ENCODE data around the gene CCDC57. TPM values are rescaled to one million over a fixed set of nuclear protein-coding genes. Genes with fewer than 3 reads are reported as not detected.

CCDC57 gene
- total RNA-seq, 2 donors from 2014 or later: 19.4 to 58.1 TPM

DNA sequence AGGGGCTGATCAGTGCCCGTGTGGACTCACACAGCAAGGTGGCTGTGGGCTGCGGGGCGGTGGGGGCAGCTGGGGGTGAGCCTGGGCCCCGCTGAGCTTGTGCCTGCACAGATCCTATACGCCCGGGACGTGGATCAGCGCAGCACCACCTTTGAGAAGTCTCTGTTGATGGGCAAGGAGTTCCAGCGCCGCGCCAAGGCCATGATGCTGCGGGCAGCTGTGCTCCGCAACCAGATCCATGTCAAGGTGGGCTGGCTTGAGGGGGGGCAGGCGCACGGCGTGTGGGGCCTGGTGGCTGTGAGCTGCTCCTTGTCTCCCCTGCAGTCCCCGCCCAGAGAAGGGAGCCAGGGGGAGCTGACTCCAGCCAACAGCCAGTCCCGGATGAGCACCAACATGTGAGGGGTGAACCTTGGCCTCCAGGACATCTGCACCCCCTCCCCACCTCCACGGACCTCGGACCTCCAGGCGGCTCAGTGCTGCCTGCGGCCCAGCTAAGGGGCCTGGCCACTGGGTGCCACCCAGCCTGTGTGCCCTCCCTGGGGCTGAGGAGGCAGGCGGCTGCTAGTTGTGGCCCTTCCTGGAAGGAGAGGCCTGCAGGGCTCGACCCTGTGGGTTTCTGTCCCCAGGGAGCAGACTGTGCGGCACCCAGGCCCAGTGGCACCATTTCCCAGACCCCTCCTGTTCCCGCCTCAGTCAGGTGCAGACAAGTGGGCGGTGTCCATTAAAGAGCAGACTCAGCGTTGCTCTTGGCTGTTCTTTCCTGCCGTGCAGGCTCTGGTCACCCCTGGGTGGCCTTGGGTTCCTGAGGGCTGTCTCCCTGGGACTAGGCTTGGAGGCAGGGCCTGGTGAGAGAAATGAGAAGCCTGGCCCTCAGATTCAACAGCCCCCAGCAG is 155.7 kb downstream of the CCDC57 start:
- Histone ChIP-seq H3K27me3 (replicated peaks; ENCODE audit: insufficient read depth) (no peaks in the 10 kb centered on the region), H3K4me3 (no peak overlapping the region), H3K27ac (no peak overlapping the region), H3K9me3 (no peaks in the 10 kb centered on the region), H3K4me1 (ENCODE audit: control insufficient read depth in 1 of 2, low read depth in 2 of 2) (peaks cover 9 to 19% of the 10 kb centered on the region in 2 donors), H3K36me3 (peaks cover 54% of the 10 kb centered on the region)
- TF ChIP-seq, protein P1, sequence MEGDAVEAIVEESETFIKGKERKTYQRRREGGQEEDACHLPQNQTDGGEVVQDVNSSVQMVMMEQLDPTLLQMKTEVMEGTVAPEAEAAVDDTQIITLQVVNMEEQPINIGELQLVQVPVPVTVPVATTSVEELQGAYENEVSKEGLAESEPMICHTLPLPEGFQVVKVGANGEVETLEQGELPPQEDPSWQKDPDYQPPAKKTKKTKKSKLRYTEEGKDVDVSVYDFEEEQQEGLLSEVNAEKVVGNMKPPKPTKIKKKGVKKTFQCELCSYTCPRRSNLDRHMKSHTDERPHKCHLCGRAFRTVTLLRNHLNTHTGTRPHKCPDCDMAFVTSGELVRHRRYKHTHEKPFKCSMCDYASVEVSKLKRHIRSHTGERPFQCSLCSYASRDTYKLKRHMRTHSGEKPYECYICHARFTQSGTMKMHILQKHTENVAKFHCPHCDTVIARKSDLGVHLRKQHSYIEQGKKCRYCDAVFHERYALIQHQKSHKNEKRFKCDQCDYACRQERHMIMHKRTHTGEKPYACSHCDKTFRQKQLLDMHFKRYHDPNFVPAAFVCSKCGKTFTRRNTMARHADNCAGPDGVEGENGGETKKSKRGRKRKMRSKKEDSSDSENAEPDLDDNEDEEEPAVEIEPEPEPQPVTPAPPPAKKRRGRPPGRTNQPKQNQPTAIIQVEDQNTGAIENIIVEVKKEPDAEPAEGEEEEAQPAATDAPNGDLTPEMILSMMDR (IDR thresholded peaks at IDR 0.05): no peak
- no peak for ATAC-seq (ENCODE audit: insufficient number of reproducible peaks, low FRiP score, low read depth)
- DNase-seq (ENCODE audit: low spot score): no peak

DNA sequence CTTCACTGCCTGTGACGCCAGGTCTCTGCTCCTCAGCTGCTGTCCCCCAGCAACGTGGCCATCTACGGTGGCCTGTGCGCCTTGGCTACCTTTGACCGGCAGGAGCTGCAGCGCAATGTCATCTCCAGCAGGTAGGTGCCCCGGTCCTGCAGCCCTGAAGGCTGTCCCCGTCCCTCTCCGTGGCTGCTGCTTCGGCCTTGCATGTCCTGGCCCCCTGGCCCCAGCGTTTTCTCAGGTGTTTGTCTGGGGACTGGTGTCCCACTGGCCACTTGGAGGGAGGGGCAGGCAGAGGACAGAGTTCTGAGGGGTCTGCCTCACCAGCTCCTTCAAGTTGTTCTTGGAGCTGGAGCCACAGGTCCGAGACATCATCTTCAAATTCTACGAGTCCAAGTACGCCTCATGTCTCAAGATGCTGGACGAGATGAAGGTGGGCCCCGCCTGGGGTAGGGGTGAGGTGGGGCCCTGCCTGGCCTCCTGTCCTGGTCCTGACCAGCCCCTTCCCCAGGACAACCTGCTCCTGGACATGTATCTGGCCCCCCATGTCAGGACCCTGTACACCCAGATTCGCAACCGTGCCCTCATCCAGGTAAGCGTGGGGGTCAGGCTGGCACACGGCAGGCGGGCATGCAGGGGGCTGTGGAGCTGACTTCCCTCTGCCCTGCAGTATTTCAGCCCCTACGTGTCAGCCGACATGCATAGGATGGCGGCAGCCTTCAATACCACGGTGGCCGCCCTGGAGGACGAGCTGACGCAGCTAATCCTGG is 156.5 kb downstream of the CCDC57 start:
- Histone ChIP-seq H3K27ac (no peak overlapping the region), H3K4me1 (ENCODE audit: control insufficient read depth in 1 of 2, low read depth in 2 of 2) (peaks cover 9 to 19% of the 10 kb centered on the region in 2 donors), H3K4me3 (no peak overlapping the region), H3K27me3 (replicated peaks; ENCODE audit: insufficient read depth) (no peaks in the 10 kb centered on the region), H3K36me3 (peaks cover 50% of the 10 kb centered on the region), H3K9me3 (no peaks in the 10 kb centered on the region)
- DNase-seq (ENCODE audit: low spot score): no peak
- ATAC-seq (ENCODE audit: insufficient number of reproducible peaks, low FRiP score, low read depth): no peak
- TF ChIP-seq, protein P1 (IDR thresholded peaks at IDR 0.05): no peak

DNA sequence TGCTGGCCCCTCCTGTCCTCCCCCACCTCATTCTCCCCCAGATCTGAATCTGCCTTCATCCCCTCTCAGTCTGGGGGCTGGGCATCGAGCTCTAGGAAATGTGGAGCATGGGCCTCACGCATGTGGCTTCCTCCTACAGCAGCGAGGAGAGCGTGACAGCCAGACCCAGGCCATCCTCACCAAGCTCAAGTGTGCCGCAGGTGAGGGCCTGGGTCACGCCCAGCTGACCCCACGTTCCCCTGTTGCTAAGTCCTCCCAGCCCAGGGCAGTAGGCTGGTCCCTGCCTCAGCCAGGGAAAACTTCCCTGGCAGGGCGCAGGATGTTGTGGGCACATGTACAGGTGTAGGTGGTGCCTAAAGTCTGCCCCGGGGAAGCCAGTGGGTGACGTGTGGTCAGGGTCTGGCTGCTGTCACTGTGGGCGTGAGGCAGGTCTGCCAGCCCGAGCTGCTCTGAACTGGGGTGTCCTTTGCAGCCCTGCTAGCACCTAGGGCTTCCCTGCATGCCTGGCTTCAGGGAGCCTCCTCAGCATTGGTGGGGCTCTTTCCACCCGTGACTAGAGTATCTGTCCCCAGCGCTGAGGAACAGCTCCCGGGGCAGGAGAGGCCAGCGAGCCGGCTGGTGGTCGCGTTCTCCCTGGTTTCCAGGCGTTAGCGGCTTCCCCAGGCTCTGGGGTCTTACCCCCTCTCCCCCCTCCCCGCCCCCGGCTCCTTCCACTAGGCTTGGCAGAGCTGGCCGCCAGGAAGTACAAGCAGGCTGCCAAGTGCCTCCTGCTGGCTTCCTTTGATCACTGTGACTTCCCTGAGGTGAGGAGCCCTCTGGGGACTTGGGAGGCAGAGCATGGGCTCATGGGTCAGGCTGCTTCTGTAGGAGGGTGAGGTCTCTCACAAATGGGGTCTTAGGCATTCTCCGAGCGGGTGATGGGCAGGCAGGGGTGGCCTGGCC is 157.3 kb downstream of the CCDC57 start:
- TF ChIP-seq, protein P1 (IDR thresholded peaks at IDR 0.05): no peak
- ATAC-seq (ENCODE audit: insufficient number of reproducible peaks, low FRiP score, low read depth) (no peak), DNase-seq (ENCODE audit: low spot score) (no peak)
- H3K4me1 ChIP-seq (ENCODE audit: control insufficient read depth in 1 of 2, low read depth in 2 of 2): peaks cover 9 to 28% of the 10 kb centered on the region in 2 donors
- H3K27ac ChIP-seq: no peak overlapping the region
- H3K27me3 ChIP-seq (replicated peaks; ENCODE audit: insufficient read depth): no peaks in the 10 kb centered on the region
- peaks cover 43% of the 10 kb centered on the region for H3K36me3 ChIP-seq
- no peaks in the 10 kb centered on the region for H3K9me3 ChIP-seq
- no peak overlapping the region for H3K4me3 ChIP-seq

DNA sequence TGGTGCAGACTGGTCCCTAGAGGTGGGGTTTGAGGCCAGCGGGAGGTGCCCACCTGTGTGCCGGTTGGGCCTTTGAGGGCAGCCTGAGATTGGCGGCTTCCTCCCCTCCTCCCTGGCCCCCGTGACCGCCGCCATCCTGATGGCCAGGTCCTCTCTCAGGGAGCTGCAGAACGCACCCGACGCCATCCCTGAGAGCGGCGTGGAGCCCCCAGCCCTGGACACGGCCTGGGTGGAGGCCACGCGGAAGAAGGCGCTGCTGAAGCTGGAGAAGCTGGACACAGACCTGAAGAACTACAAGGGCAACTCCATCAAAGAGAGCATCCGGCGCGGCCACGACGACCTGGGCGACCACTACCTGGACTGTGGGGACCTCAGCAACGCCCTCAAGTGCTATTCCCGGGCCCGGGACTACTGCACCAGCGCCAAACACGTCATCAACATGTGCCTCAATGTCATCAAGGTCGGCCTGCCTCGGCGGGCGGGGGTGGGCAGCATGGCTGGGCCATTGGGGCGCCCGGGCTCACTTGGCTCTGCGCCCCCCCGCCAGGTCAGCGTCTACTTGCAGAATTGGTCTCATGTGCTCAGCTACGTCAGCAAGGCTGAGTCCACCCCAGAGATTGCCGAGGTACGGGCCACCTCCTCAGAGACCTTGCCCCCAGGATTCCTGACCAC is 158.2 kb downstream of the CCDC57 start:
- ATAC-seq (ENCODE audit: insufficient number of reproducible peaks, low FRiP score, low read depth): no peak
- peaks cover 39% of the 10 kb centered on the region for H3K36me3 ChIP-seq
- H3K27me3 ChIP-seq (replicated peaks; ENCODE audit: insufficient read depth): no peaks in the 10 kb centered on the region
- TF ChIP-seq, protein P1 (IDR thresholded peaks at IDR 0.05): no peak
- H3K4me1 ChIP-seq (ENCODE audit: control insufficient read depth in 1 of 2, low read depth in 2 of 2): peaks cover 9 to 36% of the 10 kb centered on the region in 2 donors
- no peak overlapping the region for H3K4me3 ChIP-seq
- no peak overlapping the region for H3K27ac ChIP-seq
- DNase-seq (ENCODE audit: low spot score): no peak
- H3K9me3 ChIP-seq: no peaks in the 10 kb centered on the region
